Panc1 (cell line): Measurements from ENCODE around the gene GAL3ST2. TPM values are rescaled to one million over a fixed set of nuclear protein-coding genes. Genes with fewer than 3 reads are reported as not detected.
"Not testable (repeated sequence)": the region's sequence is repeated elsewhere in the genome, so short reads cannot be mapped to it uniquely, and the experiment has no call there.

ENCODE experiments used
- ATAC-seq: fragments of 200-7000 bp; cut with Tn5 transposase; 2 replicates; pipeline ENCODE4 v1.9.1; 2020; ENCODE audit warnings: mild to moderate bottlenecking, moderate library complexity
- BruUV-seq: library from RNA; stranded (reverse); fragments of 400-500 nt; replicated peaks from 2 replicates; lab custom pipeline; 2021; lab: Mats Ljungman, UMichigan
- CTCF ChIA-PET: fragments of 300-600 bp; sonication (Branson Sonifier 250); formaldehyde crosslinking; loops from one replicate; lab custom pipeline; 2022; ENCODE audit warnings: antibody characterized with exemption; lab: Charles Lee
- POLR2A ChIA-PET: fragments of 300-600 bp; sonication (Branson Sonifier 250); formaldehyde crosslinking; loops from one replicate; lab custom pipeline; 2022; ENCODE audit warnings: antibody characterized with exemption; lab: Charles Lee
- DNase-seq: peaks from one replicate; pipeline ENCODE4 v3.0.0-alpha.2; 2010; ENCODE audit warnings: low read depth, low spot score
- H3K27ac ChIP-seq: 2 replicates; pipeline ENCODE4 v1.5.1; 2011; ENCODE audit warnings: mild to moderate bottlenecking, low read length, inconsistent platforms
- H3K27me3 ChIP-seq: fragments of 200-500 bp; sonication (Bioruptor generic); 2 replicates; pipeline ENCODE4 v1.6.0; 2014; ENCODE audit warnings: low read length, inconsistent platforms; ENCODE audit not compliant: control insufficient read depth, insufficient read depth
- H3K36me3 ChIP-seq: fragments of 200-500 bp; sonication (Bioruptor generic); 2 replicates; pipeline ENCODE4 v1.5.1; 2014; ENCODE audit warnings: inconsistent platforms, mild to moderate bottlenecking, low read length, moderate library complexity; ENCODE audit not compliant: control insufficient read depth, insufficient read depth
- H3K4me1 ChIP-seq: 2 replicates; pipeline ENCODE4 v1.5.1; 2011; ENCODE audit warnings: inconsistent platforms, mild to moderate bottlenecking, low read length, moderate library complexity; ENCODE audit not compliant: control insufficient read depth, insufficient read depth
- H3K4me3 ChIP-seq, 2 experiments: 2 replicates each; pipeline ENCODE4 v1.5.1; 2011 to 2012; ENCODE audit warnings: low read depth in 2 of 2, low read length in 2 of 2, mild to moderate bottlenecking in 2 of 2, inconsistent platforms in 1 of 2, moderate library complexity in 1 of 2
- H3K9me3 ChIP-seq: fragments of 200-500 bp; sonication (Bioruptor generic); 2 replicates; pipeline ENCODE4 v1.5.1; 2014; ENCODE audit warnings: low read depth, mild to moderate bottlenecking, inconsistent platforms, low read length, moderate library complexity; ENCODE audit not compliant: control insufficient read depth, insufficient read depth
- POLR2AphosphoS5 ChIP-seq: IDR thresholded peaks from 2 replicates; pipeline ENCODE4 v1.6.1; 2012; ENCODE audit warnings: mild to moderate bottlenecking, low read depth, low read length, moderate library complexity
- SIN3A ChIP-seq: IDR thresholded peaks from 2 replicates; pipeline ENCODE4 v1.6.1; 2012; ENCODE audit warnings: low read depth, mild to moderate bottlenecking, low read length, moderate library complexity, borderline replicate concordance; ENCODE audit not compliant: insufficient read depth
- TCF7L2 ChIP-seq: IDR thresholded peaks from 2 replicates; pipeline ENCODE4 v1.6.1; 2011; ENCODE audit warnings: mild to moderate bottlenecking, low read depth, low read length, inconsistent platforms
- in situ Hi-C: cut with HindIII; loops from 2 replicates; pipeline ENCODE4 v1.10.0; 2016; ENCODE audit warnings: low sequenced_read_pairs, low pct_unique_long_range_greater_than_20kb
- intact Hi-C: fragments of 100-400 bp; cut with micrococcal nuclease; formaldehyde crosslinking; loops from one replicate; pipeline ENCODE4 v1.10.0; 2022; ENCODE audit not compliant: unreplicated experiment
- total RNA-seq: library from RNA; stranded (reverse); gene quantifications from one replicate; pipeline ENCODE4 v1.2.1, GENCODE V29; 2021; ENCODE audit not compliant: unreplicated experiment
- TF ChIP-seq, protein P1 (sequence below), 2 experiments: IDR thresholded peaks; 2 replicates each; pipeline ENCODE4 v1.6.1; 2011 to 2012; ENCODE audit warnings: low read depth in 2 of 2, control low read depth in 1 of 2, low read length in 1 of 2, mild to moderate bottlenecking in 1 of 2, moderate library complexity in 1 of 2; ENCODE audit not compliant: insufficient read depth in 1 of 2
- TF ChIP-seq, protein P2 (sequence below): fragments of 450-650 bp; IDR thresholded peaks from 2 replicates; pipeline ENCODE4 v1.5.1; 2017; ENCODE audit warnings: mild to moderate bottlenecking

GAL3ST2 gene
- total RNA-seq, 1 experiment from 2014 or later, result 1.6 TPM

DNA sequence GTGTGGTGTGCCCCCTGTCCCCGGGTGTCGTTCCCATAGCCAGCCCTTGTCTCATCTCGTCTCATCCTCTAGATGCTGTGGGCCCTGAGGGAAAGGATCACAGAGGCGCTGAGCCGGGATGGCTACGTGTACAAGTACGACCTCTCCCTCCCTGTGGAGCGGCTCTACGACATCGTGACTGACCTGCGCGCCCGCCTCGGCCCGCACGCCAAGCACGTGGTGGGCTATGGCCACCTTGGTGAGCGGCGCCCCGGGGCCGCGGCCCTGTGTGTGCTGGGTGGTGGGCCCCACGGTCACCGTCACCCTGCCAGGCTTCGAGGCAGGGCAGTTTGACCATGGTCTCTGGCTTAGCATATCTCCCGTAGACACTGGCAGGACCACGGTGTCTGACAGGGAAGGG lies 20.8 kb upstream of the GAL3ST2 start:
- no peaks in the 10 kb centered on the region for H3K27me3 ChIP-seq
- no peaks in the 10 kb centered on the region for H3K9me3 ChIP-seq
- POLR2A ChIA-PET, result interaction anchor here (0.6 kb wide), 1 partner anchor 23 kb away, joined by 7 read pairs; no protein-coding TSS in a partner anchor
- no peak overlapping the region for H3K27ac ChIP-seq
- H3K36me3 ChIP-seq, result no peaks in the 10 kb centered on the region
- H3K4me3 ChIP-seq, result no peak overlapping the region
- ATAC-seq (no peak), DNase-seq (no peak)
- BruUV-seq, result no TSS peak
- intact Hi-C loops (no loop called here), in situ Hi-C loops (no loop called here)
- no peaks in the 10 kb centered on the region for H3K4me1 ChIP-seq
- TF ChIP-seq SIN3A, result no peak
- no peak for TF ChIP-seq POLR2AphosphoS5
- TF ChIP-seq TCF7L2, result no peak
- TF ChIP-seq, protein P1, sequence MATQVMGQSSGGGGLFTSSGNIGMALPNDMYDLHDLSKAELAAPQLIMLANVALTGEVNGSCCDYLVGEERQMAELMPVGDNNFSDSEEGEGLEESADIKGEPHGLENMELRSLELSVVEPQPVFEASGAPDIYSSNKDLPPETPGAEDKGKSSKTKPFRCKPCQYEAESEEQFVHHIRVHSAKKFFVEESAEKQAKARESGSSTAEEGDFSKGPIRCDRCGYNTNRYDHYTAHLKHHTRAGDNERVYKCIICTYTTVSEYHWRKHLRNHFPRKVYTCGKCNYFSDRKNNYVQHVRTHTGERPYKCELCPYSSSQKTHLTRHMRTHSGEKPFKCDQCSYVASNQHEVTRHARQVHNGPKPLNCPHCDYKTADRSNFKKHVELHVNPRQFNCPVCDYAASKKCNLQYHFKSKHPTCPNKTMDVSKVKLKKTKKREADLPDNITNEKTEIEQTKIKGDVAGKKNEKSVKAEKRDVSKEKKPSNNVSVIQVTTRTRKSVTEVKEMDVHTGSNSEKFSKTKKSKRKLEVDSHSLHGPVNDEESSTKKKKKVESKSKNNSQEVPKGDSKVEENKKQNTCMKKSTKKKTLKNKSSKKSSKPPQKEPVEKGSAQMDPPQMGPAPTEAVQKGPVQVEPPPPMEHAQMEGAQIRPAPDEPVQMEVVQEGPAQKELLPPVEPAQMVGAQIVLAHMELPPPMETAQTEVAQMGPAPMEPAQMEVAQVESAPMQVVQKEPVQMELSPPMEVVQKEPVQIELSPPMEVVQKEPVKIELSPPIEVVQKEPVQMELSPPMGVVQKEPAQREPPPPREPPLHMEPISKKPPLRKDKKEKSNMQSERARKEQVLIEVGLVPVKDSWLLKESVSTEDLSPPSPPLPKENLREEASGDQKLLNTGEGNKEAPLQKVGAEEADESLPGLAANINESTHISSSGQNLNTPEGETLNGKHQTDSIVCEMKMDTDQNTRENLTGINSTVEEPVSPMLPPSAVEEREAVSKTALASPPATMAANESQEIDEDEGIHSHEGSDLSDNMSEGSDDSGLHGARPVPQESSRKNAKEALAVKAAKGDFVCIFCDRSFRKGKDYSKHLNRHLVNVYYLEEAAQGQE (IDR thresholded peaks at IDR 0.05; ENCODE audit: insufficient read depth in 1 of 2, low read depth in 2 of 2, low read length in 1 of 2), result no peak
- TF ChIP-seq, protein P2, sequence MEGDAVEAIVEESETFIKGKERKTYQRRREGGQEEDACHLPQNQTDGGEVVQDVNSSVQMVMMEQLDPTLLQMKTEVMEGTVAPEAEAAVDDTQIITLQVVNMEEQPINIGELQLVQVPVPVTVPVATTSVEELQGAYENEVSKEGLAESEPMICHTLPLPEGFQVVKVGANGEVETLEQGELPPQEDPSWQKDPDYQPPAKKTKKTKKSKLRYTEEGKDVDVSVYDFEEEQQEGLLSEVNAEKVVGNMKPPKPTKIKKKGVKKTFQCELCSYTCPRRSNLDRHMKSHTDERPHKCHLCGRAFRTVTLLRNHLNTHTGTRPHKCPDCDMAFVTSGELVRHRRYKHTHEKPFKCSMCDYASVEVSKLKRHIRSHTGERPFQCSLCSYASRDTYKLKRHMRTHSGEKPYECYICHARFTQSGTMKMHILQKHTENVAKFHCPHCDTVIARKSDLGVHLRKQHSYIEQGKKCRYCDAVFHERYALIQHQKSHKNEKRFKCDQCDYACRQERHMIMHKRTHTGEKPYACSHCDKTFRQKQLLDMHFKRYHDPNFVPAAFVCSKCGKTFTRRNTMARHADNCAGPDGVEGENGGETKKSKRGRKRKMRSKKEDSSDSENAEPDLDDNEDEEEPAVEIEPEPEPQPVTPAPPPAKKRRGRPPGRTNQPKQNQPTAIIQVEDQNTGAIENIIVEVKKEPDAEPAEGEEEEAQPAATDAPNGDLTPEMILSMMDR, result no peak
- CTCF ChIA-PET, result no interaction called here

DNA sequence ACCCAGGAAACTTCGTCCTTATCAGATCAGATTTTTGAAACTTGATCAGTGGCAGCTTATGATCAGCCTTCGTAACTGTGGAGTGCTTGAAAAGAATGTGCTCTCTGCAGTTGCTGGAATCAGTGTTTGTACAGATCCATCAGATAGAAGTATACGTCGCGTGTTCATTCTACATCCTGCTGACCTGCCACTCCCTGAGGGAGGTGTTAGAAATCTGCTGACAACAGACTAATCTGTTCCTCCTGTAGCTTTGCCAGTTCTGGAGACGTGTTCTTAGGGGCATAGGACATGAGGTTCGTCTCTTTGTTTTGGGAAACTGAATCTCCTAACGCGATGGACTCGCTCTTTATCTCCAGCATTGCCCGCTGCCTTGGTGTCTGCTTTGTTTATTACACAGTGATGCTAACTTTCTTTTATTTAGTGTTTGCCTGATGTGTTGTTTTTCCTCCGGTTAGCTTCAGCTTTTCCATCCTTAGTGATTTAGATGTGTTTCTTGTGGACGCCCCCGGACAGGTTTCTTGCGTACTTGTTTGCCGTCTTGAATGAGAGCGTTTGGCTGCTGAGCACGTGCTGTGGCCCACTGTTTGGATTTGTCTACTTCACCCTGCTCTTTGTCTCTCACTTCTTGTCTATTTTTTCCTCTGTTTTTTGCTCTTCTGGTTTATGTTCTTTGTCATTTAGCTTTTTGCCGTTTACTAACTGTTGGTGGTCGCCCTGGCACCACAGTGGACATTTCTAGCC lies 17.4 kb upstream of the GAL3ST2 start:
- DNase-seq, result no peak
- in situ Hi-C loops, result no loop called here
- H3K9me3 ChIP-seq, result no peaks in the 10 kb centered on the region
- H3K36me3 ChIP-seq, result no peaks in the 10 kb centered on the region
- ChIA-PET CTCF (no interaction called here), POLR2A (interaction anchor here (0.6 kb wide), 1 partner anchor 16 kb away, joined by 5 read pairs; no protein-coding TSS in a partner anchor)
- ATAC-seq, result no peak
- TSS peak; percentile 8 for BruUV-seq
- H3K4me1 ChIP-seq, result peaks cover 12% of the 10 kb centered on the region
- intact Hi-C loops, result no loop called here
- H3K27ac ChIP-seq, result no peak overlapping the region
- TF ChIP-seq SIN3A (no peak), TCF7L2 (no peak), POLR2AphosphoS5 (no peak)
- TF ChIP-seq, protein P2, result no peak
- TF ChIP-seq, protein P1 (IDR thresholded peaks at IDR 0.05; ENCODE audit: insufficient read depth in 1 of 2, low read depth in 2 of 2, low read length in 1 of 2), result no peak
- no peaks in the 10 kb centered on the region for H3K27me3 ChIP-seq
- H3K4me3 ChIP-seq, result no peak overlapping the region

DNA sequence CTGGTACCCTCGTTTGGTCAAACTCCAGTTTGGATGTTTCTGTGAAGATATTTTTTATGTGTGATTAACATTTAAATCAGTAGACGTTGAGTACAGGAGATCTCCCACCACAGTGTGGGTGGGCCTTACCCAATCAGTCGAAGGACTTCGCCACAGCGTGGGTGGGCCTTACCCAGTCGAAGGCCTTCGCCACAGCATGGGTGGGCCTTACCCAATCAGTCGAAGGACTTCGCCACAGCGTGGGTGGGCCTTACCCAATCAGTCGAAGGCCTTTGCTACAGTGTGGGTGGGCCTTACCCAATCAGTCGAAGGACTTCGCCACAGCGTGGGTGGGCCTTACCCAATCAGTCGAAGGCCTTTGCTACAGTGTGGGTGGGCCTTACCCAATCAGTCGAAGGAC lies 16.7 kb upstream of the GAL3ST2 start:
- ATAC-seq, H3K9me3 ChIP-seq, H3K36me3 ChIP-seq, H3K27ac ChIP-seq, BruUV-seq, H3K4me3 ChIP-seq, intact Hi-C loops, CTCF ChIA-PET, DNase-seq, POLR2A ChIA-PET, H3K27me3 ChIP-seq, in situ Hi-C loops: not testable (repeated sequence)
- H3K4me1 ChIP-seq, result peaks cover 12% of the 10 kb centered on the region
